Cardiac septum (tissue), 1 donor: ENCODE data around the gene REG4. TPM values are rescaled to one million over a fixed set of nuclear protein-coding genes. Genes with fewer than 3 reads are reported as not detected.

Source experiments
- DNase-seq: peaks from one replicate; pipeline ENCODE4 v3.0.0-alpha.2; 2020; ENCODE audit warnings: low spot score
- intact Hi-C: fragments of 100-400 bp; cut with DNase I; formaldehyde crosslinking; loops from one replicate; pipeline ENCODE4 v1.14.0; 2022
- total RNA-seq: library from RNA; stranded (reverse); fragmentation: NEBNext Ultra II Directional; extraction: Animal tissue kit (Norgen Biotek cat#: 25700); gene quantifications from one replicate; pipeline ENCODE4 v1.2.1, GENCODE V29; 2021
- donor health status: DM: no; HTN: no; CAD: no.

Gene REG4
- total RNA-seq, 1 donor from 2014 or later = not detected

- intact Hi-C loops = no loop called here
- no peak for DNase-seq
Observed at GRCh38 chr1:119783354-119784185, 27.7 kb downstream of the REG4 start.

- intact Hi-C loops = no loop called here
- DNase-seq = no peak
Observed at GRCh38 chr1:119782631-119783325, 28.5 kb downstream of the REG4 start.

GRCh38 chr1:119781434-119782210, 29.6 kb downstream of the REG4 start:
- no peak for DNase-seq

GRCh38 chr1:119779869-119780356, 31.3 kb downstream of the REG4 start:
- no peak for DNase-seq

More at GRCh38 chr1:119781434-119782210, 29.6 kb downstream of the REG4 start:
- intact Hi-C loops = no loop called here

GRCh38 chr1:119778886-119779560, 32.2 kb downstream of the REG4 start:
- intact Hi-C loops = no loop called here

More at GRCh38 chr1:119779869-119780356, 31.3 kb downstream of the REG4 start:
- intact Hi-C loops = no loop called here

GRCh38 chr1:119778359-119778758, 32.9 kb downstream of the REG4 start:
- intact Hi-C loops = no loop called here
- DNase-seq = no peak

More at GRCh38 chr1:119778886-119779560, 32.2 kb downstream of the REG4 start:
- DNase-seq = no peak

GRCh38 chr1:119774746-119775490, 36.3 kb downstream of the REG4 start:
- intact Hi-C loops = no loop called here
- DNase-seq = no peak

- intact Hi-C loops = no loop called here
- DNase-seq = no peak
Observed at GRCh38 chr1:119773711-119774241, 37.5 kb downstream of the REG4 start.

- intact Hi-C loops = no loop called here
- DNase-seq = no peak
Observed at GRCh38 chr1:119772298-119772697, 39.0 kb downstream of the REG4 start.

- intact Hi-C loops = no loop called here
Observed at GRCh38 chr1:119771770-119772169, 39.5 kb downstream of the REG4 start.

GRCh38 chr1:119771016-119771415, 40.2 kb downstream of the REG4 start:
- intact Hi-C loops = no loop called here
- DNase-seq = no peak

More at GRCh38 chr1:119771770-119772169, 39.5 kb downstream of the REG4 start:
- no peak for DNase-seq

GRCh38 chr1:119768778-119769177, 42.5 kb downstream of the REG4 start, which contains the start of gene HMGCS2:
Gene HMGCS2, minus strand, starts transcription at chr1:119768905. Its CDS starts 61 bp downstream, at chr1:119768844.
- DNase-seq = no peak
- intact Hi-C loops = no loop called here

GRCh38 chr1:119767486-119767885, 43.8 kb downstream of the REG4 start:
- intact Hi-C loops = no loop called here
- no peak for DNase-seq

GRCh38 chr1:119766374-119766794, 44.9 kb downstream of the REG4 start:
- intact Hi-C loops = no loop called here
- DNase-seq = no peak

GRCh38 chr1:119764220-119764619, 47.0 kb downstream of the REG4 start:
- intact Hi-C loops = no loop called here
- DNase-seq = no peak

- no peak for DNase-seq
- intact Hi-C loops = no loop called here
Observed at GRCh38 chr1:119762953-119763352, 48.3 kb downstream of the REG4 start.

- no peak for DNase-seq
- intact Hi-C loops = no loop called here
Observed at GRCh38 chr1:119762409-119762808, 48.9 kb downstream of the REG4 start.

- intact Hi-C loops = no loop called here
- no peak for DNase-seq
Observed at GRCh38 chr1:119758584-119758983, 52.7 kb downstream of the REG4 start.
